NCI-H526 treated with DMSO at 0.1 percent for 48 hours (cell line): ENCODE results near the gene CLEC17A.
"Not testable (repeated sequence)": the region's sequence is repeated elsewhere in the genome, so short reads cannot be mapped to it uniquely, and the experiment has no call there.

ENCODE experiments used
- DNase-seq: peaks from one replicate; lab custom pipeline; 2025; lab: John Stamatoyannopoulos, UW

CLEC17A gene

GRCh38 chr19:14559916-14560775 lies 22.7 kb upstream of the CLEC17A start:
- no peak for DNase-seq

DNA sequence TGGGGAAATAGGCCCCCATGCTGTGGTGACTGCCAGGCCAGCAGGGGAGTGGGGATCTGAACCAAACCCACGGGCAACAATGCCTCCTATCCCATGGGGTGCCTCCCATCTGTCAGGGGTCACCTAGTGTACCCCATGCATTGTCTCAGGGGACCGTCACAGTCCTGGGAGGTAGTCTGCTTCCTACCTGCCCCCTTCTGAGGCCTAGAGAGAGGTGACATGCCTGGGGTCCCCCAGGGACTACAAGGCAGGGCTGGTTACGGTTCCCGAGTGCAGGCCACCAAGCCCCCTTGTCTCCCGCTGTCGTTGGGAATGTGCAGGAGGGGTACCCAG lies 22.1 kb upstream of the CLEC17A start:
- no peak for DNase-seq

- DNase-seq: no peak
These were observed 21.6 kb upstream of the CLEC17A start for GRCh38 chr19:14561249-14561648.

DNA sequence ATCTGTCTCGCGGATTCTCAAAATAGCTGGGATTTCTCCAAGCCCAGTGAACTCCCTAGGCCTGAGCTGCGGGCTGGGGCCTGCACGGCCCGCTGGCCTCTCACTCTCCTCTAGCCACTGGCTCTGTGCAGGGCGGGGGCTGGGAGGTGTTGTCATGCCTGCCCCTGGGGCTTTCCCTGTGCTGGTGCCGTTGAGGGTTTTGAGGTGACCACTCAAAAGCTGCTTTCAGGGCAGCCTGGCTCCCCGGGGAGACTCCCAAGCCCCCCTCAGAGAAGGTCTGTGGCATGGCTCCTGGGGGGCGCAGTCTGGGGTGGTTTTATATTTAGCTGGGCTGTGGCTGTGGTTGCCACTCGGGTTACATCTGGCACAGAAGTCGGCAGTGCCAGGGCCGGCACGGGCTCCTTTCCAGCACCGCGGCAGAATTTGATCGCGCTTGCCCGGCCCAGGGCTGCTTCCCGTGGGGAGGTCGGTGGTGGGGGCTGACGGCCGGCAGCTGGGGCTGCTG lies 21.0 kb upstream of the CLEC17A start:
- DNase-seq: no peak

DNA sequence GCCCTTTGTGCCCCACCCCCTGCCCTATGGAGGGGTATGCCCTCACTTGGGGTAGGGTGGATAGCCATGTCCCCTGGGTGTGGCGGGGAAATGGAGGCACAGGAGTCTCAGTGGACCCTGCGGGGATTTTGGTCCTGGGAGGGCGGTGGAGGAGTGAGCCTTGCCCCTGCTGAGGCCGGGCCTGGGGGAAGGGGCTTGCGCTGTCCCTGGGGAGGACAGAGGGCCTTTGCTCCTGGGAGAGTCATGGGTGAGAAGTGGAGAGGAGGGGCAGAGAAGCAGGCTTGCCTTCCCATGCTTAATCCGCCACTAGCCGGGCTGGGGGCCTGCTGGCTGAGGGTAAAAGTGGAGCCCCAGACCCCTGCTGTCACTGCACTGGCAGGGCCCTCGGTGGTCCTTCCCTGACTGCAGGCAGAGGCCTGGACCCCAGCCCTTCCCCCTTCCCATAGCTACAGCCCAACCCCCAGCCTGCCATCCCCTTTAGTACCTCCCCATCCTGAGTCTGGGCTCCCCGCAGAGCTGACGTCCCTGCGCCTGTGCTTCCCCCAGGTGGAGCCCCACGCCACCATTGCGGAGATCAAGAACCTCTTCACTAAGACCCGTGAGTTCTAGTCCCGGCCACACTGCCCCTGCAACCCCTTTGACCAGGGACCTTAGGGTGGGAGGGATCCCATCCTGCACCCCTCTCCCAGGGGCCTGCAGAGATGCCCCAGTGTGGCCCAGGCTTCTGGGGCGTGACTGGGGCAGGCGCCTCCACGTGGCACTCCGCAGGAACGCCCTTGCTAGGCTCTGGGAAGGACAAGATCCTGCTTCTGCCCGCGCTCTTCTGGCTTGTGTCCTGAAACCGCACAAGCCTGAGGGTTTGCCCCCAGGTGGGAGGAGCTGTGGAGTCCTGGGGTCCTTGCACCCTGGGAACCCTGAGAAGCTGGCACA lies 20.0 kb upstream of the CLEC17A start:
- no peak for DNase-seq

GRCh38 chr19:14563590-14563926 lies 19.3 kb upstream of the CLEC17A start:
- DNase-seq: no peak

DNA sequence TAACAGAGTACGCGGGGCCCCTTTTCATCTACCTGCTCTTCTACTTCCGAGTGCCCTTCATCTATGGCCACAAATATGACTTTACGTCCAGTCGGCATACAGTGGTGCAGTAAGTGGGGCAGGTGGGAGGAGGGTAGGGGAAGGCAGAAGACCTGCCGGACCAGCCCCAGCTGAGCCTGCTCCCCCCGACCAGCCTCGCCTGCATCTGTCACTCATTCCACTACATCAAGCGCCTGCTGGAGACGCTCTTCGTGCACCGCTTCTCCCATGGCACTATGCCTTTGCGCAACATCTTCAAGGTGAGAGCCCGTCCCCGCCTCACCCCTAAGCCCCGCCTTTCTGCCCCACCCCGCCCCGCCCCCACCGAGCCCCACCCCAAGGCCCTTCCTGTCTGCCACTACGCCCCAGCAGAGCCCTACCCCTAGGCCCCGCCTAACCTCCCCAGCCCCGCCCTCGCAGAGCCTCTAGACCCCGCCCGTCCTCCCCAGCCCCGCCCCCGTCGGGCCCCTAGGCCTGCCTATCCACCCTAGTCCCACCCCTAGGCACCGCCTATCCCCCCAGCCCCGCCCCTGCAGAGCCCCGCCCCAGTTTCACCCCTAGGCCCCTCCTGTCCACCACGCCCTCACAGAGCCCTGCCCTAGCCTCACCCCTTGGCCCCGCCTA lies 18.8 kb upstream of the CLEC17A start:
- DNase-seq: no peak

DNA sequence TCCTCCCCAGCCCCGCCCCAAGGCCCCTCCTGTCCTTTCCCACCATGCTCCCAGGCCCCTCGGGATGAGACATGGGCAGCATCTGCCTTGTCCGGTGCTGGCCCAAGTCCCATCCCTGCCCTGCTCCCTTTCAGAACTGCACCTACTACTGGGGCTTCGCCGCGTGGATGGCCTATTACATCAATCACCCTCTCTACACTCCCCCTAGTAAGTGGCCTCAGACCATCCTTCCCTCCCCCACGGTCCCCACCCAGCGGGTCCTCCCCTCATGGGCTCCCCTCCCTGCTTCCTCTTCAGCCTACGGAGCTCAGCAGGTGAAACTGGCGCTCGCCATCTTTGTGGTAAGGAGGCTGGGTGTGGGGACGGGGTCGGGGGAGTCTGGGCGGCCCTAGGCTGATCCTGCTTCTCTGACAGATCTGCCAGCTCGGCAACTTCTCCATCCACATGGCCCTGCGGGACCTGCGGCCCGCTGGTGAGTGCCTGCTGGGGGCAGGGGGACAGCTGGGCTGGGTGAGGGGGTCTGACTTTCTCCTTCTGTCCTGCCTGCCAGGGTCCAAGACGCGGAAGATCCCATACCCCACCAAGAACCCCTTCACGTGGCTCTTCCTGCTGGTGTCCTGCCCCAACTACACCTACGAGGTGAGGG lies 18.1 kb upstream of the CLEC17A start:
- not testable (repeated sequence) for DNase-seq

DNA sequence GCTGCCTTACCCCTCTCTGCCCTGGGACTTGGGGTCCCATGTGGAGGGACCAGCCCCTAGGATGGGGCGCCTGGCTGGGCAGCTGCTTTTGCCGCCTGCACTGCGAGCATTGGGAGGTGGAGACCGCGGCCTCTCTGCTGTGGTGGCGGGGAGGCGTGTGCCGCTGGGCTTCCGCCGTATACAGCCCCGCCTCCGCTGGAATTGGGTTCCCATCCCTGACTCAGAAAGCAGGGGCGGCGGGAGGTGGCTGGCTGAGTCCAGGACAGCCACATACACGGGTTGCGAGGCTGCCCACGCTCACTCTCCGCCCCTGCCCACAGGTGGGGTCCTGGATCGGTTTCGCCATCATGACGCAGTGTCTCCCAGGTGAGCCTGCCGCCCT lies 17.6 kb upstream of the CLEC17A start:
- DNase-seq: no peak

- DNase-seq: no peak
These were observed 16.8 kb upstream of the CLEC17A start for GRCh38 chr19:14565765-14566711.

DNA sequence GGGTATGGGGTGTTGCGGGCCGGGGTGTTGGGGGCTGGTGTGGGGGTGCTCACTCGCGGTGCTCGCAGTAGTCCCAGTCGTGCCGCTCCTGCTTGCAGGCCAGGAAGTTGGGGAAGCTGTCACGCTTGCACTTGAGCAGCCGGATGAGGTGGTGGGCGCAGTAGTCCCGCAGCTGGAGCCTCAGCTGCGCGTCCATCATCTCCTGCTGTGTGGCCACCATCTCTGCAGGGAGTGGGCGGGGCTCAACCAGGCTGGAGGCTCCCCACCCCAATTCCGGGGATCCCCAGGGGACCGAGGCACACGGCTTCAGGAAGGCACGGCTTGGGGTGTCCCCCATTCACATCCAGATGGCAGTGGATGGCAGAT lies 16.2 kb upstream of the CLEC17A start:
- DNase-seq: no peak

GRCh38 chr19:14567079-14567478 lies 15.8 kb upstream of the CLEC17A start:
- DNase-seq: no peak

DNA sequence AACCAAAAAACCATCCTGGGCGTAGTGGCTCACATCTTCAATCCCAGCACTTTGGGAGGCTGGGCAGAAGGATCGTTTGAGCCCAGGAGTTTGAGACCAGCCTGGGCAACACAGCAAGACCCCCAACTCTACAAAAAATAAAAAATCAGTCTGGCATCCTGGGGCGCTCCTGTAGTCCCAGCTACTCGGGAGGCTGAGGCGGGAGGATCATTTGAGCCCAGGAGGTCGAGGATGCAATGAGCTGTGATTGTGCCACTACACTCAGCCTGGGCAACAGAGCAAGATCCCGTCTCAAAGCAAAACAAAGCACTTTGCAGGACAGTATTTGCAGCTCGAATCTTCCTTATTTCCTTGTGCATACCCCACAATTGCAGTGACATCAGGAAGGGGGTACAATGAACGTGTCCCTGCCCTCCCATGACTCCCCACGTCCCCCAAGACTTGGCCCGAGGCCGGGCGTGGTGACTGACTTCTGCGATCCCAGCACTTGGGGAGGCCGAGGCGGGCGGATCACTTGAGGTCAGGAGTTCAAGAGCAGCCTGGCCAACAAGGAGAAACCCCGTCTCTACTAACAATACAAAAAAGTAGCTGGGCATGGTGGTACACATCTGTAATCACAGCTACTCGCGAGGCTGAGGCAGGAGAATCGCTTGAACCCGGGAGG lies 11.9 kb upstream of the CLEC17A start:
- no peak for DNase-seq

GRCh38 chr19:14571695-14572490 lies 11.0 kb upstream of the CLEC17A start, which contains the start of gene NDUFB7:
Gene NDUFB7 (minus strand): TSS chr19:14572066. CDS start chr19:14572000, 66 bp downstream.
- peak; percentile 67 for DNase-seq

GRCh38 chr19:14575428-14575980 lies 7.4 kb upstream of the CLEC17A start:
- no peak for DNase-seq

DNA sequence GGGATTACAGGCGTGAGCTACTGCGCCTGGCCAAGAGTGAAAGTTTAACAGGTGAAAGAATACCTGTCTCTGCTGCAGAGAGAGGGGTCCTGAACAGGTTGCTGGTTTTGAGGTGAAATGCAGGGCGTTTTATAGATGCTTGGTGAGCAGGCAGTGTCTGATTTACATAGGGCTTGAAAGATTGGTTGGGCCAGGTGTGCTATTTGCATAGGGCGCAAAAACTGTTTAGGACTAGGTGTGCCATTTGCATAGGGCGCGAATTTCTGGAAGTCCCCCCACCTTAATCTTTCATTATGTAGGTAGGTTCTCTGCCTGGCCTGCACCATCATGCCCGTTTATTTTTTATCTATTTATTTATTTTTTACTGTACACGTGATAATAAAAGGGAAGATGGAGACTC lies 6.5 kb upstream of the CLEC17A start:
- DNase-seq: peak; percentile 52

- DNase-seq: no peak
These were observed 5.6 kb upstream of the CLEC17A start for GRCh38 chr19:14577264-14577663.

DNA sequence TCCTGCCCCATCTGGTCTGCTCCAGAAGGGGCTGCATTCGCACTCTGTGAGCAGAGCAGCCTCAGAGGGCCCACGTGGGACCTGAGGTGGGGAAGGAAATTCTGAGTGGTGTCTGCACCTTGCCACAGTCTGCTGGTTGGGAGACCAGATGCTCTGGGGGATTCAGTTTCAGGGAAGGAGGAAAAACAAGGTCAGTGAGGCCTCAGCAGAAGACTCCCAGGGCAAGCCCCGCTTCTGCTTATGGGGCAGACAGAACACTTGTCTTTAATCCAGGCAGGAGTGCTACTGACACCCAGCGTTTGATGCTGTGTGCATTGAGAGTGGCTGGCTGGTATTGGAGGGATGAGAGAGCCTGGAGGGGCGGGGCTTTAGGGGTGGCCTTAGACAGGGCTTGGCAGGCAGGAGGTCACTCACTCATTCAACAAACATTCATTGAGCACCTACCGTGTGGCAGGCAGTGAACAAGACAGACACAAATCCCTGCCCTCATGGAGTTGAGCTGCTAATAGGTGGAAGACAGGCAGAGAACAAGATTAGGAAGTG lies 4.9 kb upstream of the CLEC17A start:
- no peak for DNase-seq
